Body of pancreas (tissue), 4 donors: Measurements from ENCODE around the gene UBE2E3. TPM values are rescaled to one million over a fixed set of nuclear protein-coding genes. Genes with fewer than 3 reads are reported as not detected.

Source experiments
- ATAC-seq: fragments of 150-250 bp; one replicate; pipeline ENCODE4 v1.9.1; 2016
- DNase-seq, 4 donors: peaks; one replicate each; pipeline ENCODE4 v3.0.0-alpha.2; 2019
- H3K27ac ChIP-seq, 4 donors: fragments of 200-600 bp; sonication (generic); 1 replicate in 3 of 4; 2 replicates in 1 of 4; pipeline versions ENCODE4 v1.5.1 to v1.6.1; 2016 to 2019; ENCODE audit warnings: mild to moderate bottlenecking in 1 of 4, mixed read lengths in 1 of 4, moderate library complexity in 1 of 4
- H3K27me3 ChIP-seq, 2 donors: fragments of 200-600 bp; sonication (generic); one replicate each; pipeline ENCODE4 v1.6.0; 2016; ENCODE audit warnings: mild to moderate bottlenecking in 1 of 2
- H3K36me3 ChIP-seq, 2 donors: fragments of 200-600 bp; sonication (generic); replicated peaks in 1 of 2; 2 replicates each; pipeline ENCODE4 v1.5.1; 2016; ENCODE audit warnings: low read depth in 2 of 2; ENCODE audit not compliant: insufficient read depth in 1 of 2
- H3K4me1 ChIP-seq: fragments of 200-600 bp; sonication (generic); one replicate; pipeline ENCODE4 v1.6.0; 2016
- H3K4me3 ChIP-seq, 2 donors: fragments of 200-600 bp; sonication (generic); 1 replicate in 1 of 2; 2 replicates in 1 of 2; pipeline ENCODE4 v1.5.1; 2016 to 2019
- H3K9me3 ChIP-seq, 3 donors: fragments of 200-600 bp; sonication (generic); 1 replicate in 2 of 3; 2 replicates in 1 of 3; pipeline ENCODE4 v1.5.1; 2016
- POLR2A ChIP-seq, 3 donors: fragments of 450-650 bp; IDR thresholded peaks; one replicate each; pipeline ENCODE4 v1.6.1; 2016; ENCODE audit warnings: antibody characterized with exemption in 3 of 3, mild to moderate bottlenecking in 2 of 3
- WGBS, 2 donors: methylation state at CpG; one replicate each; pipeline ENCODE4 v1.1.5; 2017; 5-methylcytosine and 5-hydroxymethylcytosine counted together
- intact Hi-C: fragments of 100-400 bp; cut with DNase I; formaldehyde crosslinking; loops from one replicate; pipeline ENCODE4 v1.15.1; 2023
- total RNA-seq, 2 donors: library from RNA; depleted of rRNA; stranded (reverse); fragments of >200 nt; gene quantifications; one replicate each; pipeline ENCODE4 v1.1.0, GENCODE V29; 2016
- TF ChIP-seq, protein P1 (sequence below), 7 experiments: fragments of 450-650 bp in 4 of 7; fragments of 200-600 bp in 3 of 7; sonication (generic) in 3 of 7; IDR thresholded peaks; one replicate each; pipeline ENCODE4 v1.5.1; 2016 to 2019; ENCODE audit warnings: antibody characterized with exemption in 7 of 7

Gene UBE2E3
- total RNA-seq, 2 donors from 2014 or later: 30.3 to 38.7 TPM

DNA sequence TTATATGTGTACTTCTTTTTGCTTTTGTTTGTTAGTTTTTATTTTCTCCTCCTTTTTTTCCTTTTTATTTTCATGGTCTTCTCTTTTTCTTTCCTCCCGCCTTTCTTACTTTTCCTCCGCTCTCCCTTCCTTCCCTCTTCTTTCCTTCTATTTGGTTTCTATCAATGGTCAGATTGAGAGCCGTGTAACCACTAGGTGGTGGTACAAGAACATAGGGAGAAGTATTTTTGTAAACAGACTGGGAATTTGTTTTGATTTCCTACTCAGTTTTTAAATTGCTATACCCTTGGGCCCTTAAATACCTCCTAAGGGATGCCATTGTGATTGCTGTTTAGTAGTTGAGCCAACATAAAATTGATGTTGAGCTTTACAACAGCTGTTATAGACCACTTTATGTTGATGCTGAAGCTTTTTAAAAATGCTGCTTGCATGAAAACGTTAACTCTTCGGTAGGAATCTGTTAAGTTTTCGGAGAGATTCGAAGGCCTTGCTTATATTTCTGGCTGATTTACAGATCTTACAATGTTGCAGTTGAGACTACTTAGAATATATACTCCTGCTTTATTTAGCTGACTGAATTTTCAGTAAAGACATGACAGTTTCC is 124.2 kb downstream of the UBE2E3 start:
- ATAC-seq (no peak), DNase-seq (peak in 1 of 4 donors; percentile 10)
- intact Hi-C loops: no loop called here
- no peaks in the 10 kb centered on the region for H3K36me3 ChIP-seq
- H3K4me1 ChIP-seq: no peaks in the 10 kb centered on the region
- 53 to 55% methylated on average over 7 of the region's 7 CpGs for WGBS, 2 donors
- no peaks in the 10 kb centered on the region for H3K9me3 ChIP-seq
- no peaks in the 10 kb centered on the region for H3K27me3 ChIP-seq
- no peak overlapping the region for H3K27ac ChIP-seq
- H3K4me3 ChIP-seq: no peak overlapping the region
- no peak for TF ChIP-seq POLR2A (IDR thresholded peaks at IDR 0.05)
- TF ChIP-seq, protein P1, sequence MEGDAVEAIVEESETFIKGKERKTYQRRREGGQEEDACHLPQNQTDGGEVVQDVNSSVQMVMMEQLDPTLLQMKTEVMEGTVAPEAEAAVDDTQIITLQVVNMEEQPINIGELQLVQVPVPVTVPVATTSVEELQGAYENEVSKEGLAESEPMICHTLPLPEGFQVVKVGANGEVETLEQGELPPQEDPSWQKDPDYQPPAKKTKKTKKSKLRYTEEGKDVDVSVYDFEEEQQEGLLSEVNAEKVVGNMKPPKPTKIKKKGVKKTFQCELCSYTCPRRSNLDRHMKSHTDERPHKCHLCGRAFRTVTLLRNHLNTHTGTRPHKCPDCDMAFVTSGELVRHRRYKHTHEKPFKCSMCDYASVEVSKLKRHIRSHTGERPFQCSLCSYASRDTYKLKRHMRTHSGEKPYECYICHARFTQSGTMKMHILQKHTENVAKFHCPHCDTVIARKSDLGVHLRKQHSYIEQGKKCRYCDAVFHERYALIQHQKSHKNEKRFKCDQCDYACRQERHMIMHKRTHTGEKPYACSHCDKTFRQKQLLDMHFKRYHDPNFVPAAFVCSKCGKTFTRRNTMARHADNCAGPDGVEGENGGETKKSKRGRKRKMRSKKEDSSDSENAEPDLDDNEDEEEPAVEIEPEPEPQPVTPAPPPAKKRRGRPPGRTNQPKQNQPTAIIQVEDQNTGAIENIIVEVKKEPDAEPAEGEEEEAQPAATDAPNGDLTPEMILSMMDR (IDR thresholded peaks at IDR 0.05): peak in 6 of 7 experiments; percentile 30 to 58 (median 39)

DNA sequence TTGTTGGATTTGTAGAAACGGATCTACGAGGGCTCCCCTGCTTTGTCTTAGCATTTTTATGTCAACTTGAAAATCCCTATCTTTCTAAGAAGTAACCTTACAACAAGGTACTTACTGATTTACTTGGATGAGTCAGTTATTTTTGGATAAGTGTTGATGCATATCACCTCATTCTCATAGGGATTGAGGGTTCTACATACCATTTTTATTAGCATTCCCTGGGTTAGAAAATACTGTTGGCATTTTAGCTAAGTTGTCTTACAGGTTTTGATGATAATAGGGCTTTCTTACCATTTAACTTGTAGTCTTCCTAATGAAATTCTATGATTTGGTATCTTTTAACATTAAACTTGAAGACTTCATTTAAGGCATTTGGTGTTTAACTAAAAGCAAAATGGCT is 125.2 kb downstream of the UBE2E3 start:
- Histone ChIP-seq H3K9me3 (no peaks in the 10 kb centered on the region), H3K4me3 (no peak overlapping the region), H3K27me3 (no peaks in the 10 kb centered on the region), H3K27ac (no peak overlapping the region), H3K4me1 (no peaks in the 10 kb centered on the region), H3K36me3 (no peaks in the 10 kb centered on the region)
- TF ChIP-seq, protein P1 (IDR thresholded peaks at IDR 0.05): no peak
- no peak for TF ChIP-seq POLR2A (IDR thresholded peaks at IDR 0.05)
- ATAC-seq: no peak
- WGBS, 2 donors: 48 to 55% methylated on average over 2 of the region's 2 CpGs
- no peak for DNase-seq
- intact Hi-C loops: no loop called here

DNA sequence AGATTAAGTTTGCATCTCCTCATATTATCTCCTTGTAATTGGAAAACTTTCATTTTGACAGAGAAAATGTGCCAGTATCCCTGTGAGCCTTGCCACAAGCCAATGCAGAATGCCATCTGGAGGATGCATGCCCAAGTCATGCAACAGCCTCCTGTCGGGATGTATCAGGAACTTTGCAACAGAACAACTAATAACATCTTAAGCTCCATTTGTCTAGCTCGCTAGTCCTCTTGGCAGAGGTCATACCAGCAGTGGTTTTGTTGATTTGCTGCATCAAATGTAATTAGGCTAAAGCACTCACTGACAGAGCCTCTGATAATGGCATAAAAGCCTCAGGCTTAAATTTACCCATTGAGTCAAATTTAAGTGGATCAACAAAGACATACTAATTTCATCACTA is 125.8 kb downstream of the UBE2E3 start:
- TF ChIP-seq, protein P1 (IDR thresholded peaks at IDR 0.05): no peak
- TF ChIP-seq POLR2A (IDR thresholded peaks at IDR 0.05): no peak
- WGBS, 2 donors: 47 to 61% methylated on average over 2 of the region's 2 CpGs

DNA sequence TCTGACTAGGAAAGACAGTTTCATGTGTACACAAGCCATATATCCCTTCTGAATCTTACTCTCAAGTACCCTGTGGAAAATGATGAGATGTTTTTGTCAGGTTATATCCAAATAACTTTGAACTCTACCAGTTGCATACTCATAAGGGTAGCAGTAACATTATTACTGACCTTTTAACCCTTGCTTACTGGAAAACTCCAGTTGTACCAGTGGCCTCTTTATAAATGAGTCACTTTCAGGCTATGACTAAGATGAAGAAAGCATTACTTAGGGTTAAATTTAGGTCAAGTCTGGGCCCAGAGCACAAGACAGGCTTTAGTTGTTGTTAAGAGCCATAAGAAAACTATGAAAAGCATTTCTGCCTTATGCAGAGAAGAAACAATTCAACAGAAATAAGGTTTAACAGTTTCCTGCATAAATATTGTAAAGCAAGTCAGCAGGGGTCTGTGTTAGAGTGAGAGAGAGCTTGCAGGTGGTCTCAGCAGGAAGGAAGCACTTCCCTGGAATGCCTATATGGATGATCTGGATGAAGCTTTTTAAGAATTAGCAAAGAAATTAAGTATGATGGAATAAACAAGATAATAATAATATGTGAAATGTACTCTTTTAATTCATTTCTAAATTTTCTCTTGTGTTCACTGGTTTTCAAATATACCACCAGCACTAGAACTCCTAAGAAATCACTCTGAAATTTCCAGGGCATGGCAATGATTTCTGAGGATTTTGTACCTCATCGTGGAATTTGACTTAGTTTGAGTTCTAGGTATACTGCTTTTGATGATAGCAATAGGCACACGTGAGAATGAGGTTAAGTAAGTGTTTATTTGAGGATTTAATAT is 126.6 kb downstream of the UBE2E3 start:
- Histone ChIP-seq H3K27me3 (no peaks in the 10 kb centered on the region), H3K36me3 (no peaks in the 10 kb centered on the region), H3K4me3 (no peak overlapping the region), H3K4me1 (no peaks in the 10 kb centered on the region), H3K9me3 (no peaks in the 10 kb centered on the region), H3K27ac (no peak overlapping the region)
- DNase-seq: no peak
- TF ChIP-seq, protein P1 (IDR thresholded peaks at IDR 0.05): no peak
- TF ChIP-seq POLR2A (IDR thresholded peaks at IDR 0.05): no peak
- ATAC-seq: no peak
- 35 to 45% methylated on average over 2 of the region's 2 CpGs for WGBS, 2 donors
- intact Hi-C loops: no loop called here

More for the DNA sequence above, 125.8 kb downstream of the UBE2E3 start:
- Histone ChIP-seq H3K36me3 (no peaks in the 10 kb centered on the region), H3K27ac (no peak overlapping the region), H3K4me1 (no peaks in the 10 kb centered on the region), H3K9me3 (no peaks in the 10 kb centered on the region), H3K27me3 (no peaks in the 10 kb centered on the region), H3K4me3 (no peak overlapping the region)
- ATAC-seq (no peak), DNase-seq (no peak)
- intact Hi-C loops: no loop called here
